Parathyroid adenoma (tissue), 2 donors: ENCODE measurements around the gene WDR27.

ENCODE experiments used
- H2AFZ ChIP-seq: fragments of 300-600 bp; sonication (generic); one replicate; pipeline ENCODE4 v1.7.0; 2017; ENCODE audit warnings: antibody characterized with exemption, mild to moderate bottlenecking
- H3K27ac ChIP-seq: fragments of 300-600 bp; sonication (generic); one replicate; pipeline ENCODE4 v1.7.0; 2017
- H3K27me3 ChIP-seq: fragments of 300-600 bp; sonication (generic); one replicate; pipeline ENCODE4 v1.7.0; 2017; ENCODE audit warnings: low read length; ENCODE audit not compliant: control insufficient read depth, insufficient read depth
- H3K36me3 ChIP-seq: fragments of 300-600 bp; sonication (generic); one replicate; pipeline ENCODE4 v1.7.0; 2017; ENCODE audit warnings: low read length; ENCODE audit not compliant: control insufficient read depth, insufficient read depth
- H3K4me1 ChIP-seq: fragments of 300-600 bp; sonication (generic); one replicate; pipeline ENCODE4 v1.7.0; 2017; ENCODE audit warnings: control low read depth
- H3K4me2 ChIP-seq: fragments of 300-600 bp; sonication (generic); one replicate; pipeline ENCODE4 v1.7.0; 2017; ENCODE audit warnings: low read length
- H3K4me3 ChIP-seq: fragments of 300-600 bp; sonication (generic); one replicate; pipeline ENCODE4 v1.7.0; 2017; ENCODE audit warnings: low read depth, low read length
- H3K79me2 ChIP-seq: fragments of 300-600 bp; sonication (generic); one replicate; pipeline ENCODE4 v1.7.0; 2017; ENCODE audit warnings: control low read depth
- H3K9ac ChIP-seq: fragments of 300-600 bp; sonication (generic); one replicate; pipeline ENCODE4 v1.7.0; 2017; ENCODE audit warnings: mild to moderate bottlenecking
- H3K9me3 ChIP-seq: fragments of 300-600 bp; sonication (generic); one replicate; pipeline ENCODE4 v1.7.0; 2017; ENCODE audit warnings: low read length; ENCODE audit not compliant: control insufficient read depth
- TF ChIP-seq, protein P1 (sequence below): fragments of 300-600 bp; sonication (generic); IDR thresholded peaks from one replicate; pipeline ENCODE4 v1.7.0; 2017; ENCODE audit warnings: antibody characterized with exemption, mild to moderate bottlenecking
- donor health status: primary hyperparathyroidism.

WDR27 gene

DNA sequence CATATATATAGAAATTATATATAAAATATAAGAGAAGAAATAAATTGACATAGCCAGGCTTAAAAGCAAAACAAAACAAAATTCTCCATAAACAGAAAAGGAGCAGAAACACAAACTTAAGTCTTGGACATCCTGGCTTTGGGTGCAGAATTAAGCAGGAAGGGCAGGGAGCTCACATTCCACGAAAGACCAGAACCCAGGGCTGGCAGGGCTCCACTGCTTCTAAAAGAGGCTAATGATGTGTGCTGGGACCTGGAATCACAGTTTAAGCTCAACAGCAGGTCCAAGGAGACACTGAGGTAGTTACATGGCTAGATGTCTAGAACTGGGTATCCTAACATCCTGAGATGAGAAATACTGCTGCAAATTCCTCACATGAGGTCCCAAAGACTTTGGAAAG lies 210.3 kb downstream of the WDR27 start:
- TF ChIP-seq, protein P1, sequence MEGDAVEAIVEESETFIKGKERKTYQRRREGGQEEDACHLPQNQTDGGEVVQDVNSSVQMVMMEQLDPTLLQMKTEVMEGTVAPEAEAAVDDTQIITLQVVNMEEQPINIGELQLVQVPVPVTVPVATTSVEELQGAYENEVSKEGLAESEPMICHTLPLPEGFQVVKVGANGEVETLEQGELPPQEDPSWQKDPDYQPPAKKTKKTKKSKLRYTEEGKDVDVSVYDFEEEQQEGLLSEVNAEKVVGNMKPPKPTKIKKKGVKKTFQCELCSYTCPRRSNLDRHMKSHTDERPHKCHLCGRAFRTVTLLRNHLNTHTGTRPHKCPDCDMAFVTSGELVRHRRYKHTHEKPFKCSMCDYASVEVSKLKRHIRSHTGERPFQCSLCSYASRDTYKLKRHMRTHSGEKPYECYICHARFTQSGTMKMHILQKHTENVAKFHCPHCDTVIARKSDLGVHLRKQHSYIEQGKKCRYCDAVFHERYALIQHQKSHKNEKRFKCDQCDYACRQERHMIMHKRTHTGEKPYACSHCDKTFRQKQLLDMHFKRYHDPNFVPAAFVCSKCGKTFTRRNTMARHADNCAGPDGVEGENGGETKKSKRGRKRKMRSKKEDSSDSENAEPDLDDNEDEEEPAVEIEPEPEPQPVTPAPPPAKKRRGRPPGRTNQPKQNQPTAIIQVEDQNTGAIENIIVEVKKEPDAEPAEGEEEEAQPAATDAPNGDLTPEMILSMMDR = no peak
- Histone ChIP-seq H3K27ac (no peak overlapping the region), H3K36me3 (no peaks in the 10 kb centered on the region)

DNA sequence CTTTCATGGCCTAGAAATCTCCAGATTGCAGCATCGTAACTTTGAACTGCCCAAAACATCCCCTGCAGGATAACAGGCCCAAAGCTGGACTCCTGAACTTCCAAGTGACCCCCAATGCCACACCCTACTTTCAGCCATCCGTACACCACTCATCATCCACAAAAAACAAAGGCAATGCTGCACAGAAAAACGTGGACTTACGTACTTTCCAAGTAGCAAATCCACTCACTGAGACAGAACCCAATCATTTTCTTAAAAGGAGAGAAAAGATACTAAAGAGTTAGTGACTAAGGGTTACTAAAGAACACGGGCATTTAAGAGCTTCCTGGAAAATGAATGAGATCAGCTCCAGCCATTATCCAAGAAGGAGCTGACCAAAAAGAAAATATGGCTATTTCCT lies 211.0 kb downstream of the WDR27 start:
- H3K4me1 ChIP-seq = no peaks in the 10 kb centered on the region
- H3K79me2 ChIP-seq = no peaks in the 10 kb centered on the region
- TF ChIP-seq, protein P1 = no peak
- no peak overlapping the region for H3K27ac ChIP-seq
- H3K27me3 ChIP-seq = no peaks in the 10 kb centered on the region
- no peak overlapping the region for H3K4me3 ChIP-seq
- H3K36me3 ChIP-seq = no peaks in the 10 kb centered on the region
- no peaks in the 10 kb centered on the region for H3K9me3 ChIP-seq
- H3K4me2 ChIP-seq = no peak overlapping the region
- no peak overlapping the region for H3K9ac ChIP-seq
- H2AFZ ChIP-seq = no peak overlapping the region

More for the DNA sequence above, 210.3 kb downstream of the WDR27 start:
- no peaks in the 10 kb centered on the region for H3K79me2 ChIP-seq
- no peak overlapping the region for H3K4me3 ChIP-seq
- no peak overlapping the region for H3K9ac ChIP-seq
- no peaks in the 10 kb centered on the region for H3K9me3 ChIP-seq
- H2AFZ ChIP-seq = no peak overlapping the region
- no peaks in the 10 kb centered on the region for H3K27me3 ChIP-seq
- H3K4me2 ChIP-seq = no peak overlapping the region
- no peaks in the 10 kb centered on the region for H3K4me1 ChIP-seq

DNA sequence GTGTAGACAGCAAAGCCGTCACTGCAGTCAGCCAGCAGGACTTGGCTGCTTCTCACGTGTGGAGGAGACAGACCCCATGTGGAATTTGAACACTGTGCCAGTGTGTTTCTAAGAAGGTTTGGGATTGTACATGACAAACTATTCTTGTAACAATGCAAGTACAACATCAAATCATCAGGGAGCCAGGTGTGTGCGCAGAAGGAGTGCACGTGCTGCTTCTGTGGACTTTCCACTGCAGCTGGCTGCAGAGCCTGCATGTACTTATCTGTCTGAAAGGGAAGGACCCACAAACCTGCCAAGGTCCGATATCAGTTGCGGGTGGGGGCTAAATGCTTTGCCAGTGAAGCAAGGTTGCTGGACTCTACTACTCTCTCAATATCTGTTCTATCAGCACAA lies 211.6 kb downstream of the WDR27 start:
- Histone ChIP-seq H3K36me3 (no peaks in the 10 kb centered on the region), H3K27me3 (no peaks in the 10 kb centered on the region), H2AFZ (no peak overlapping the region), H3K4me3 (no peak overlapping the region), H3K4me1 (no peaks in the 10 kb centered on the region), H3K79me2 (no peaks in the 10 kb centered on the region), H3K27ac (no peak overlapping the region), H3K9ac (no peak overlapping the region), H3K4me2 (no peak overlapping the region), H3K9me3 (no peaks in the 10 kb centered on the region)
- TF ChIP-seq, protein P1 = no peak

DNA sequence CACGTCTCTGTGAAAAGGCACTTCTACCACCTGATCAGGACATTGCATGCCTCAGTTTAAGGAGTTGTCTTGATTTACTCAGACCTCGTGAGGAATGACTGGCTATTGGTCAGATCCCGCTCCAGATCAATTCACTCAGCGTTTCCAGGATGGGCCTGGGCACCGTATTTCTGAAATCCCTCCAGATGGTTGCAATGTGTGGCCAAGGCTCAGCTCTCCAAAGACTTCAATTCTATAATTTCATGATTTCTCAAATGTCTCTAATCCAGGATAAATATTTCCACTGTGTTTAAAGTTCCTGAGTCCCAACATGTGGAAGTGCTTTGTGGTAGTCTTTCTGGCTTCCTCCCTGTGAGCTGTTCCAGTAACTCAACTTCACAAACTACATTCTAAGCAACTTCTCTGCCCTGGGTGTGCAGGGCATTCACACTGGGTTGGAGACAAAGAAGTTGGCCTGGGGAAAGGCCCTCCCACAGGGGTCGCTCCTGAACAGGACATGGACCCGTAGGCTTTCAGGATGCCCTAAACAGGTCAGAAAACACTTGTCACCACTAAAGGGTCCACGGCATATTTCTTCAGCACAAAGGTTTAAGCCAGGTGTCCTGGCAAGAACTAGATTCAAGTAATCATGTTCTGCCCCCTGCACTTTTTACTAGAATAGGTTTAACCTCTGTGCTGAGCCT lies 212.1 kb downstream of the WDR27 start:
- Histone ChIP-seq H3K9me3 (no peaks in the 10 kb centered on the region), H3K4me3 (no peak overlapping the region), H3K79me2 (no peaks in the 10 kb centered on the region), H3K36me3 (no peaks in the 10 kb centered on the region), H2AFZ (no peak overlapping the region), H3K4me2 (no peak overlapping the region), H3K27me3 (no peaks in the 10 kb centered on the region), H3K9ac (no peak overlapping the region), H3K27ac (no peak overlapping the region), H3K4me1 (no peaks in the 10 kb centered on the region)
- TF ChIP-seq, protein P1 = no peak
